ENCODE data around the gene ELMO3. TPM values are rescaled to one million over a fixed set of nuclear protein-coding genes. Genes with fewer than 3 reads are reported as not detected.

Gene ELMO3
- total RNA-seq, 2 donors from 2014 or later = 58.1 to 60.5 TPM

GRCh38 chr16:67162506-67163163, 36.3 kb upstream of the ELMO3 start:
- DNase-seq (no peak), ATAC-seq (no peak)
- intact Hi-C loops (cut with DNase I, micrococcal nuclease) = no loop called here

GRCh38 chr16:67163164-67163998, 35.5 kb upstream of the ELMO3 start:
- ATAC-seq (no peak), DNase-seq (peak in 1 of 2 donors; percentile 53)
- intact Hi-C loops (cut with DNase I, micrococcal nuclease) = no loop called here

DNA sequence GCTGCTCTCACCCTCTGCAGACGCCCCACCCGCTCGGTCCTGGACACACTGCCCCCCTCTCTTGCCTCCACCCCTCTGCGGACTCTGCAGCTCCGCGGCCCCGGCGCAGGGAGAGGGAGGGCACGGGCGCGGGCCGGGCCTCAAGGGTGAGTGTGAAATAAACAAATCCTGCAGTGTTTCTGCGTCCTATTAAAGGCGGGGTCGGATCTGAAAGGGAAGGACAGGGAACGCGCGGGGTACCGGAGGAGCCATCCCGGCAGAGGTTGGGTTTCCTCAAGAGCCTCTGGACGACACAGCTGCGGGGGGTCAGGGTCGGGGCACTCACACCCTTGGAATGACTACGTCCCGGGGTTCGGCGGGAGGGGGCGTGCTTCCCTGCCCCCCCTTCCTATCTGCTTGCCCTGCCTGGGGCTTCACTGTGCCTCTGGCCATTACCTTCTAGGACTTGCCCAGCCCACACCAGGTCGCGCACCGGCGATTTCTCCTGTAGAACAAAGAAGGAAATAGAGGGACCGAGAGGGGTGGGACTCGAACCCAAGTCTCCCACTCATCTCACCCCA, 34.9 kb upstream of the ELMO3 start:
- ATAC-seq (no peak), DNase-seq (no peak)
- intact Hi-C loops (cut with DNase I, micrococcal nuclease) = no loop called here

DNA sequence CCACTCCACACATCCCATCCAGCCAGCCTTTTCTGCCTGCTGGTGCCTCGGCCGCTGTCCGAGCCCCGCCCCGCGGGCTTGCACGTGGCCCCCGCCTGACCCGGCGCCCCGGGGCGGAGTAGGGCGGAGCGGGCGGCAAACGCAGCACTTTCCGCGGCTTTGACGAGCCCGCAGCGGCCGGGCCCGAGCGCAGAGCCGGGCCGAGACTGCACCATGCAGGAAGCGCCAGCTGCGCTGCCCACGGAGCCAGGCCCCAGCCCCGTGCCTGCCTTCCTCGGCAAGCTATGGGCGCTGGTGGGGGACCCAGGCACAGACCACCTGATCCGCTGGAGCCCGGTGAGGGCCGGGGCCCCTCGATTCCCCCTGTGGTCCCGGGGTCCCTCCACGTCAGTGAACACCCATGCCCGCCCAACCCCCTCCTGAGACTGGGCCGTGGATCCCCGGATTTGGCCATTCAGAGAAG, 34.3 kb upstream of the ELMO3 start, which contains the start of gene HSF4:
Gene HSF4 (plus strand): TSS at position 147 of the 463 bp plus-strand sequence. CDS start 67 bp downstream, at position 214.
- intact Hi-C loops (cut with DNase I, micrococcal nuclease) = no loop called here
- DNase-seq (peak; percentile 75 to 79), ATAC-seq (peak; percentile 48)

- DNase-seq (no peak), ATAC-seq (peak; percentile 2)
- intact Hi-C loops (cut with DNase I, micrococcal nuclease) = no loop called here
Measured at GRCh38 chr16:67165121-67166078, 33.5 kb upstream of the ELMO3 start.

DNA sequence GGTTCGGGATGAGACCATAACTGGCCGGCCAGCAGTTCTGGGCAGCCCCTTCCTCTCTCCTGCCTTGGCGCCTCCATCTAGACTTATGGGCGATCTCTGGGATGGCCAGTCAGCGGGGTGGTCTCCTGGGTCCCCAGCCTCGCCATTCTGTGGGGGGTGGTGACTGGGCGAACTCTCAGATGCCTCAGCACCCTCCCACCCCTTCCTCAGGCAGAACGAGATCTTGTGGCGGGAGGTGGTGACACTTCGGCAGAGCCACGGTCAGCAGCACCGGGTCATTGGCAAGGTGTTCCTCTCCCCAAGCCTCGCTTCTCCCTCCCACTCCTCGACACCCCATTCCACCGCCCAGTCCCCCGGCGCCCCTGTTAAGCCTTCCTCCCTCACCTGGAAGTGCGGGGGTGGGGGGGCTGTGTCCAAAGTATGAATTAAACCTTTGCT, 32.8 kb upstream of the ELMO3 start:
- ATAC-seq = no peak
- intact Hi-C loops (cut with DNase I, micrococcal nuclease) = no loop called here
- no peak for DNase-seq

DNA sequence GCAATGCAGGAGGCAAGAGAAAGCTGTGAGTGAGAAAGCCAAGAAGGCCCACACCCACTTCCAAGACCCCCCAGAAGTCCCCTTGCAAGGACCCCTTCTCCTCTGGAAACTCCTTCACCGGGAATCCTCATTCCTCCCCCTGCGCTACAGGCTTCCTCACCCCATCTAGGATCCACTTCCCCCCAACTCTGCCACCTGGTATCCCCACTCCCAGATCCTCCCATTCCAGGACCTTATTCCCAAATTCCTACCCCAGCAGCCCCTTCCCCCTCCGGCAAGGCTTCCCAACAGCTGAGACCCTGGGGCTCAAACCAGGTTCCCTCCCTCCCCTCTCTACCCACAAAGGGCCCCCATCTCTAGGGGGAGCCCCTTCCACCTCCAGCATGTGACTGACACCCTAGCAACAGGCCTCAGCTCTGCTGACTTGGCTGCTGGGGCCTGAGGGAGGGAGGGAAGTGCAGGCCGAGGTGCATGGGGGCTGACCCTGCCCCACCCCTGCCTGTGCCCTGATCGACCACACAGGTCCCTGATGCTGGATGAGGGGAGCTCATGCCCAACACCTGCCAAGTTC, 32.2 kb upstream of the ELMO3 start:
- intact Hi-C loops (cut with DNase I, micrococcal nuclease) = no loop called here
- ATAC-seq (no peak), DNase-seq (no peak)

DNA sequence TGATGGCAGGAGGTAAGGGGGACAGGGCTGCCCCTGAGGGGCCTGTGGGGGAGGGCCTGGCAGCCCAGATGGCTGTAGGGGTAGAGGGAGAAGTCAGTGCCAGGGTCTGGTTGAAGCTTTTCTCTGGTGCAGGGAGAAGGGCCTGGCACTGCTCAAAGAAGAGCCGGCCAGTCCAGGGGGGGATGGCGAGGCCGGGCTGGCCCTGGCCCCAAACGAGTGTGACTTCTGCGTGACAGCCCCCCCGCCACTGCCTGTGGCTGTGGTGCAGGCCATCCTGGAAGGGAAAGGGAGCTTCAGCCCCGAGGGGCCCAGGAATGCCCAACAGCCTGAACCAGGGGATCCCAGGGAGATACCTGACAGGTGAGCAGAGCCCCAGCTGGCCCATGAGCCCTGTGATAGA, 31.3 kb upstream of the ELMO3 start:
- ATAC-seq = no peak
- intact Hi-C loops (cut with DNase I, micrococcal nuclease) = no loop called here
- no peak for DNase-seq

- no peak for DNase-seq
- intact Hi-C loops (cut with DNase I, micrococcal nuclease) = no loop called here
- ATAC-seq = no peak
Measured at GRCh38 chr16:67169011-67169451, 29.9 kb upstream of the ELMO3 start.

DNA sequence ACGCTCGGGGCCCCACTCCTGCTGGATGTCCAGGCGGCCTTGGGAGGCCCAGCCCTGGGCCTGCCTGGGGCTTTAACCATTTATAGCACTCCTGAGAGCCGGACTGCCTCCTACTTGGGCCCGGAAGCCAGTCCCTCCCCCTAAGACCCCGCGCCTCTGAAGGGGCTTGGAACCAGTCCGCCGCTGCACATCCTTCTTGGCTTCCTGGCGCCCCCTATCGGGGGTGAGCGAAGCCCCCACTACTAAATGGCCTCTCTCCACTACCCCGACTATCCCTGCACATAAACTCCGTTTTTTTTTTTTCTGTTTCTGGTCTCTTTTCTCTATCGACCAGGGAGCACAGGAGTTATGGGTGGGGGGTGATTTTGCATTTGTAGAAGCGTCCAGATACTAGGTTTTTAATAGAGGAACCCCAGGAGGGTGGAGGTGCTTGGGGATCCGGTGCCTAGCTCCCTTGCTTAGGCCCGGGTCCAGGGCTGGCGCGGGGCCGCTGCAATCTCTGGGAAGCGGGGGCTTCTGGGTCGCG, 29.2 kb upstream of the ELMO3 start:
- DNase-seq (peak in 1 of 2 donors; percentile 59), ATAC-seq (no peak)
- intact Hi-C loops (cut with DNase I, micrococcal nuclease) = no loop called here

DNA sequence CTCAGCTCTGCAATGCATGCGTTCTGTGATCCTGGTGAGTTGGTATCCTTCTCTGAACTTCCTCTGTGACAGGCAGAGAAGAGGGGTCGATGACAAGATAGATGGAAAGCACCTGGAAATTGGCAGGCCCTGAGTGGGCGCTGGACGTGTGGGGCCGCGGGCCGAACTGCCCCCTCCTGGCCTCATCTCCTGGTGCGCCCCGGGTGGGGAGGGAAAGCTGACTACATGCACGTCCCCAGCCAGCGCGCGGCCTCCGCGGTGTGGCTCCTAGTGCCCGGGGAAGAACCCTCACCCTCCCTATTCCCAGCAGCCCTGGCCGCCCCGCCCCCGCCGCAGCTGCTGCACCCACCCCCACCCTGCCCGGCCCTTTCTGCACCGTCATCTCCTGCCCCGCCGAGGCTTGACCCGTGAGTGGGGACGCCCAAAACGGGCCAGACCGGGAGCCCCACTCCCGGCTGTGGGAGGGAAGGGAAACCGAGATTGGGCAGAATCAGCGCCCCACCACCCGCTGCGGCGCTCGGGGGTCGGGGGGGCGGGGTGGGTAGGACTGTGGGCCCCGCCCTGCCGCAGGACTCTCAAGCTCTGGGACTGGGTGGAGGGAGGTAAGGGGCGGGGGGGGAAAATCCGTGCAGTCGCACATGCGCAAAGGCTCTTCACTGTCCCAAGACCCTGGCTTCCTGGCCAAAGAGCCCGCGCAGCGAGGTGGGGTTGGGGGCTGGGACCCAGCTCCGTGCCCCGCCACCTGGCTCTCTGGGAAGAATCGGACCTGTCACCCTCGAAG, 28.6 kb upstream of the ELMO3 start, which contains the start of gene NOL3:
Gene NOL3 (plus strand): TSS at position 371 of the 781 bp plus-strand sequence.
- intact Hi-C loops (cut with DNase I, micrococcal nuclease) = no loop called here
- peak; percentile 88 to 90 for DNase-seq
- ATAC-seq = peak; percentile 50

DNA sequence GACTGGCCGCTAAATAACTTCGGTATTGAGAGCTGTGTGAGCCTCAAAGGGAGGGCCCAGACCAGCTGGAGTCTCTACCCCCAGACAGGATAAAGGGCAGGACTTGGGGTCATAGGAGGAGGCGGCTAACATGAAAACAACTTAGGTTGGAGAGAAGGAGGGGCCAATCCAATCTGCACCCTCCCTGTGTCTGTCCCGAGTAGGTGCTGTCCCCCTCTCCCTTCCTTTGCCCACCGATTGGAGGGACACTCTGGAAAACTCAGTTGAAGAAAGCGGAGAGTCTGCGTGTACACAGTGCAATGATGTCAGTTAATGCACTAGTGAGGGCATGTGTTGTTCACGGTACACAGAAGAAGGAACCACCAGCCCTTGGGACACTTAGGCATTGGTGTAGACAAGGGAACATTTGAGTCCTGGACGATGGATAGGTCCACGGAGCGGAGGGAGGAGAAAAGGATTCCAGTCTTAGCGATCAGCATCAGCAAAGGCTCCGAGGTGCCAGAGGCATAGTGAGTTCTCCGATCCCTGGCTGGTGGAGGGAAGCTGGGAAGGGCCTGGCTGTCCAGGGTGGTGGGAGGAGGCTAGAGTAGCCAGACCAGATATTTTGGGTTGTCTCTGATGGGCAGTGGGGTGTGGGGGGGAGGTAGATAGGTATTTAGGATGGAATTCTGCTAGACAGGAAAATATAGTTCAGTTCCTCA, 27.8 kb upstream of the ELMO3 start:
- DNase-seq (no peak), ATAC-seq (no peak)
- intact Hi-C loops (cut with DNase I, micrococcal nuclease) = no loop called here

- DNase-seq (no peak), ATAC-seq (no peak)
- intact Hi-C loops (cut with DNase I, micrococcal nuclease) = no loop called here
Measured at GRCh38 chr16:67173323-67173722, 25.6 kb upstream of the ELMO3 start.

DNA sequence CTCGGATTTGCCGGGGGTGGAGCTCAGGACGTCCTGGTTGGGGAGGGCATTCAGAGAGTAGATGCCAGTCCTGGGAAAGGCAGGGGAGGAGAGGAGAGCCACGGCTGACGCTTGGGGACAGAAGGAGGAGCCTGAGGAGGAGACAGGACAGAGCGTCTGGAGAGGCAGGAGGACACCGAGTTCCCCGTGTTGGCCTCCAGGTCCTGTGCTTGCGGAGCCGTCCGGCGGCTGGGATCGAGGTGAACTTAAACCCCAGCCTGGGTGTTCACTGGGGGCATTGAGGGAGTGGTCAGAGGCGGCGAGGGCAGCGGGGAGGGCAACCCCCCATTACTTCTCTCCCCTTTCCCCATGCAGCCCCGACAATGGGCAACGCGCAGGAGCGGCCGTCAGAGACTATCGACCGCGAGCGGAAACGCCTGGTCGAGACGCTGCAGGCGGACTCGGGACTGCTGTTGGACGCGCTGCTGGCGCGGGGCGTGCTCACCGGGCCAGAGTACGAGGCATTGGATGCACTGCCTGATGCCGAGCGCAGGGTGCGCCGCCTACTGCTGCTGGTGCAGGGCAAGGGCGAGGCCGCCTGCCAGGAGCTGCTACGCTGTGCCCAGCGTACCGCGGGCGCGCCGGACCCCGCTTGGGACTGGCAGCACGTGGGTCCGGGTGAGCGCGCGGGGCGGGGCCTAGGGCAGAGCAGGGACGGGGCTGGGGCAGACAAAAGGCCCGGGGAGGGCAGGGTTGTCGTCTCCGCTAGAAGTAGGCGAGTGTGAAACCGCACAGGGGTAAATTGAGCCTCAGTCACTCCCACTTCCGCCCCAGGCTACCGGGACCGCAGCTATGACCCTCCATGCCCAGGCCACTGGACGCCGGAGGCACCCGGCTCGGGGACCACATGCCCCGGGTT, 24.9 kb upstream of the ELMO3 start:
- intact Hi-C loops (cut with DNase I, micrococcal nuclease) = no loop called here
- ATAC-seq (peak; percentile 76), DNase-seq (peak; percentile 92 to 95)

GRCh38 chr16:67174706-67175231, 24.2 kb upstream of the ELMO3 start:
- DNase-seq (no peak), ATAC-seq (no peak)
- intact Hi-C loops (cut with DNase I, micrococcal nuclease) = no loop called here

All from left colon (tissue), 2 donors.